Panc1 (cell line): ENCODE results near the gene LAMA1.

Experiments
- CTCF ChIP-seq: fragments of 450-650 bp; IDR thresholded peaks from 2 replicates; pipeline ENCODE4 v1.5.1; 2017; ENCODE audit warnings: mild to moderate bottlenecking
- REST ChIP-seq, 2 experiments: IDR thresholded peaks; 2 replicates each; pipeline ENCODE4 v1.6.1; 2011 to 2012; ENCODE audit warnings: low read depth in 2 of 2, control low read depth in 1 of 2, low read length in 1 of 2, mild to moderate bottlenecking in 1 of 2, moderate library complexity in 1 of 2; ENCODE audit not compliant: insufficient read depth in 1 of 2
- TCF7L2 ChIP-seq: IDR thresholded peaks from 2 replicates; pipeline ENCODE4 v1.6.1; 2011; ENCODE audit warnings: mild to moderate bottlenecking, low read depth, low read length, inconsistent platforms

- TF ChIP-seq CTCF (no peak), REST (IDR thresholded peaks at IDR 0.05; ENCODE audit: insufficient read depth in 1 of 2, low read depth in 2 of 2, low read length in 1 of 2) (no peak), TCF7L2 (no peak)
These were observed 189.2 kb downstream of the LAMA1 start for GRCh38 chr18:6928359-6928758.
